Gastrocnemius medialis (tissue), 4 donors: Measurements from ENCODE around the gene DDX3X.
A peak's percentile ranks its signal among the peaks of the same experiment; 100 is the strongest.

Experiments used
- CTCF ChIP-seq, 5 experiments: fragments of 450-650 bp in 3 of 5; fragments of 200-600 bp in 2 of 5; sonication (generic) in 2 of 5; IDR thresholded peaks in 4 of 5; conservative IDR thresholded peaks in 1 of 5; 1 replicate in 4 of 5; 2 replicates in 1 of 5; pipeline ENCODE4 v1.5.1; 2016 to 2019; ENCODE audit warnings: antibody characterized with exemption in 5 of 5, mild to moderate bottlenecking in 3 of 5, moderate library complexity in 3 of 5
- POLR2A ChIP-seq, 2 donors: fragments of 450-650 bp; IDR thresholded peaks; one replicate each; pipeline ENCODE4 v1.6.1; 2017; ENCODE audit warnings: antibody characterized with exemption in 2 of 2, mild to moderate bottlenecking in 2 of 2, moderate library complexity in 2 of 2

GRCh38 chrX:41293269-41293668 lies 40.7 kb upstream of the DDX3X start:
- TF ChIP-seq CTCF (IDR thresholded peaks at IDR 0.05 in 4 of 5, conservative IDR thresholded peaks at IDR 0.05 in 1 of 5) (peak in 1 of 5 experiments; percentile 11), POLR2A (IDR thresholded peaks at IDR 0.05) (no peak)
